ENCODE measurements around the gene HDHD2.

HDHD2 gene

GRCh38 chr18:47143899-47144485 lies 6.3 kb downstream of the HDHD2 start:
- DNase-seq: no peak

- DNase-seq: no peak
These were observed 7.1 kb downstream of the HDHD2 start for GRCh38 chr18:47143153-47143552.

- no peak for DNase-seq
These were observed 9.0 kb downstream of the HDHD2 start for GRCh38 chr18:47141289-47141688.

GRCh38 chr18:47121146-47121545 lies 29.2 kb downstream of the HDHD2 start:
- no peak for DNase-seq

GRCh38 chr18:47120428-47120827 lies 29.9 kb downstream of the HDHD2 start:
- peak; percentile 79 for DNase-seq

GRCh38 chr18:47118981-47119380 lies 31.3 kb downstream of the HDHD2 start:
- DNase-seq: no peak

GRCh38 chr18:47115205-47115604 lies 35.1 kb downstream of the HDHD2 start:
- DNase-seq: no peak

GRCh38 chr18:47113796-47114540 lies 36.3 kb downstream of the HDHD2 start:
- DNase-seq: no peak

GRCh38 chr18:47110492-47111274 lies 39.6 kb downstream of the HDHD2 start:
- DNase-seq: no peak

- DNase-seq: no peak
These were observed 40.6 kb downstream of the HDHD2 start for GRCh38 chr18:47109720-47110119.

- DNase-seq: no peak
These were observed 41.3 kb downstream of the HDHD2 start for GRCh38 chr18:47108998-47109405.

GRCh38 chr18:47108373-47108772 lies 41.9 kb downstream of the HDHD2 start:
- no peak for DNase-seq

GRCh38 chr18:47100212-47100831 lies 50.0 kb downstream of the HDHD2 start:
- DNase-seq: peak; percentile 71

GRCh38 chr18:47095810-47096209 lies 54.5 kb downstream of the HDHD2 start:
- DNase-seq: no peak

GRCh38 chr18:47087676-47088075 lies 62.6 kb downstream of the HDHD2 start:
- no peak for DNase-seq

GRCh38 chr18:47081578-47081977 lies 68.7 kb downstream of the HDHD2 start:
- DNase-seq: no peak

- DNase-seq: no peak
These were observed 69.4 kb downstream of the HDHD2 start for GRCh38 chr18:47080872-47081271.

GRCh38 chr18:47077111-47077510 lies 73.2 kb downstream of the HDHD2 start:
- no peak for DNase-seq

- DNase-seq: no peak
These were observed 75.0 kb downstream of the HDHD2 start for GRCh38 chr18:47075098-47075883.

- no peak for DNase-seq
These were observed 82.7 kb downstream of the HDHD2 start for GRCh38 chr18:47067648-47068047.

- no peak for DNase-seq
These were observed 87.2 kb downstream of the HDHD2 start for GRCh38 chr18:47063096-47063495.

GRCh38 chr18:47062471-47062870 lies 87.8 kb downstream of the HDHD2 start:
- DNase-seq: no peak
